NT2/D1 (cell line): ENCODE results near the gene EPGN.
"Not testable (repeated sequence)": the region's sequence is repeated elsewhere in the genome, so short reads cannot be mapped to it uniquely, and the experiment has no call there.

Source experiments
- DNase-seq: peaks from one replicate; pipeline ENCODE4 v3.0.0-alpha.2; 2011; ENCODE audit warnings: low read depth, low spot score
- H3K27me3 ChIP-seq: 2 replicates; pipeline ENCODE4 v1.6.0; 2011; ENCODE audit warnings: mild to moderate bottlenecking; ENCODE audit not compliant: insufficient read length, insufficient read depth
- H3K36me3 ChIP-seq: 2 replicates; pipeline ENCODE4 v1.6.1; 2011; ENCODE audit warnings: mild to moderate bottlenecking, low read length, mixed read lengths; ENCODE audit not compliant: insufficient read depth, insufficient read length
- H3K4me1 ChIP-seq: 2 replicates; pipeline ENCODE4 v1.5.1; 2011; ENCODE audit not compliant: insufficient read depth, insufficient read length
- H3K4me3 ChIP-seq: 2 replicates; pipeline ENCODE4 v1.5.1; 2011; ENCODE audit warnings: low read depth; ENCODE audit not compliant: insufficient read length
- H3K9ac ChIP-seq: 2 replicates; pipeline ENCODE4 v1.6.0; 2011; ENCODE audit warnings: low read depth; ENCODE audit not compliant: insufficient read length
- H3K9me3 ChIP-seq: 2 replicates; pipeline ENCODE4 v1.5.1; 2011; ENCODE audit warnings: mild to moderate bottlenecking, low read length; ENCODE audit not compliant: insufficient read depth
- SUZ12 ChIP-seq: IDR thresholded peaks from 2 replicates; pipeline ENCODE4 v1.6.1; 2011; ENCODE audit not compliant: insufficient read length, insufficient read depth; ENCODE audit errors: extremely low read depth
- YY1 ChIP-seq: IDR thresholded peaks from 2 replicates; pipeline ENCODE4 v1.6.1; 2011; ENCODE audit not compliant: insufficient read length, insufficient read depth
- ZNF274 ChIP-seq: IDR thresholded peaks from 2 replicates; pipeline ENCODE4 v1.6.1; 2011; ENCODE audit warnings: mild to moderate bottlenecking, low read depth, low read length

The EPGN gene

DNA sequence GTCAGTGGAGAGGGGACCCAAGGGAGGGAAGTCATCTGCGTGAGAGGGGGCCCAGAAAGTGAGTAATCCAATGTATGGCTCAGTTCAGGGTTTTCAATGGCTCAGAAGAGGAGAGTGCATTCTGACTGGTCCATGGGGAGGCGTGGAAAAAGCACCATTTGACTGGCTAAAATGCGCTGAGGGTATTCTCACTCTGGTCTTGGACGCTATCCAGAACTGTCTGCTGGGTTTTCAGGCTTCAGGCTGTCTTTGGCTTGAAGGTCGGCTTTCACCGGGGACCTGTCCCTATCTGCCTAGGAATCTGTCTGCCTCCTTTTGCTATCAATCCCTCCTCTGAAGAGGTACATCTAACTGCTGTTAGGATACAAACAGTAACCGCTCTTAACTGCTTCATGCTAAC, 26.4 kb downstream of the EPGN start:
- Histone ChIP-seq H3K4me3 (no peak overlapping the region), H3K9me3 (no peaks in the 10 kb centered on the region; the same call in 1 of the 2 replicates), H3K36me3 (no peaks in the 10 kb centered on the region), H3K9ac (no peak overlapping the region), H3K27me3 (no peaks in the 10 kb centered on the region), H3K4me1 (no peaks in the 10 kb centered on the region)
- DNase-seq = no peak
- no peak for TF ChIP-seq YY1
- TF ChIP-seq SUZ12 = no peak

GRCh38 chr4:74335341-74336021, 27.2 kb downstream of the EPGN start:
- no peak for TF ChIP-seq YY1
- TF ChIP-seq ZNF274 = no peak
- TF ChIP-seq SUZ12 = no peak
- Histone ChIP-seq H3K4me1 (no peaks in the 10 kb centered on the region), H3K4me3 (no peak overlapping the region), H3K9ac (no peak overlapping the region), H3K27me3 (no peaks in the 10 kb centered on the region), H3K36me3 (no peaks in the 10 kb centered on the region), H3K9me3 (no peaks in the 10 kb centered on the region; the same call in 1 of the 2 replicates)
- no peak for DNase-seq

DNA sequence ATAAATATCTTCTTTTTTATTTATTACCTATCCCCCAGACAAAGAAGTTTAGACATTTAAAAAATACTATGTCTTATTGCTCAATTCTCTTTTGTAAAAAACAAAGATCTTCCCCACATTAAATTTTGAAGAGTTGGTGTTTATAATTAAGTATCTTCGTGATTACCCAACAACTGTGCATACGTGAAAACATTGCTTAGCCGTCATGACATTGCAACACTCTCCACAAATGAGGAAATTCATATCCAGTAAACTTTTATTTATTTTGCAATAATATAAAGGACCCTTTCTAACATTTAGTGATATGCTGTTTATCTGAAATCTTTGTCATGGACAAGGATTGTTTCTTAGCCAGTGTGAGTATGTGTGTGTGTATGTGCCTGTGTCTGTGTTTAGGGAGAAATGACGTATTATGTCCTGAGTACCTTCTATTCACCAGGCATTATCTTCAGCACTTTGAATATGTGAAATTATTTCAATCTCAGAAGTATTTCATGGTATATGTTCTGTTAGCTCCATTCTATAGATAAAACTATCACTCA, 30.6 kb downstream of the EPGN start:
- H3K27me3 ChIP-seq = no peaks in the 10 kb centered on the region
- TF ChIP-seq ZNF274 (no peak), YY1 (no peak), SUZ12 (no peak)

GRCh38 chr4:74339501-74339900, 31.2 kb downstream of the EPGN start:
- no peak for TF ChIP-seq SUZ12
- TF ChIP-seq YY1 = no peak
- no peak for TF ChIP-seq ZNF274
- no peaks in the 10 kb centered on the region for H3K27me3 ChIP-seq
- H3K4me3 ChIP-seq = no peak overlapping the region
- H3K4me1 ChIP-seq = no peaks in the 10 kb centered on the region
- H3K9ac ChIP-seq = no peak overlapping the region
- peaks cover 20% of the 10 kb centered on the region for H3K9me3 ChIP-seq
- no peaks in the 10 kb centered on the region for H3K36me3 ChIP-seq
- DNase-seq = no peak

More for the DNA sequence above, 30.6 kb downstream of the EPGN start:
- Histone ChIP-seq H3K4me1 (no peaks in the 10 kb centered on the region), H3K9me3 (peaks cover 13% of the 10 kb centered on the region), H3K9ac (no peak overlapping the region), H3K4me3 (no peak overlapping the region), H3K36me3 (no peaks in the 10 kb centered on the region)
- DNase-seq = no peak

DNA sequence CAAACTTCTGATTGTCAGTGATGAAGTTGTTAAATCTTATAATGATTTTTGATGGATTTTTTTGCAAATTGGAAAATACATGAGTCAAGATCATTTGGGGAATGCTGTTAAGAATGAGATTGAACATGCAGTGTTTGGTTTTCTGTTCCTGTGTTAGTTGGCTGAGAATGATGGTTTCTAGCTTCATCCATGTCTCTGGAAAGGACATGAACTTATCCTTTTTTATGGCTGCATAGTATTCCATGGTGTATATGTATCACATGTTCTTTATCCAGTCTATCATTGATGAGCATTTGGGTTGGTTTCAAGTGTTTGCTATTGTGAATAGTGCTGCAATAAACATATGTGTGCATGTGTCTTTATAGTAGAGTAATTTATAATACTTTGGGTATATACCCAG, 32.2 kb downstream of the EPGN start:
- H3K9ac ChIP-seq, H3K36me3 ChIP-seq, H3K4me3 ChIP-seq, H3K27me3 ChIP-seq, H3K4me1 ChIP-seq, DNase-seq: not testable (repeated sequence)
- H3K9me3 ChIP-seq = peaks cover 27% of the 10 kb centered on the region

GRCh38 chr4:74344031-74344430, 35.8 kb downstream of the EPGN start:
- DNase-seq = no peak
- TF ChIP-seq SUZ12 (no peak), YY1 (no peak), ZNF274 (no peak)
- H3K9me3 ChIP-seq = peaks cover 30% of the 10 kb centered on the region
- H3K36me3 ChIP-seq = no peaks in the 10 kb centered on the region
- H3K4me3 ChIP-seq = no peak overlapping the region
- no peaks in the 10 kb centered on the region for H3K27me3 ChIP-seq
- no peak overlapping the region for H3K9ac ChIP-seq
- no peaks in the 10 kb centered on the region for H3K4me1 ChIP-seq

GRCh38 chr4:74353858-74354257, 45.6 kb downstream of the EPGN start:
- Histone ChIP-seq H3K9me3 (no peaks in the 10 kb centered on the region), H3K36me3 (no peaks in the 10 kb centered on the region), H3K9ac (no peak overlapping the region), H3K27me3 (no peaks in the 10 kb centered on the region), H3K4me1 (no peaks in the 10 kb centered on the region), H3K4me3 (no peak overlapping the region)
- TF ChIP-seq SUZ12 (no peak), YY1 (no peak), ZNF274 (no peak)
- DNase-seq = no peak
